GM19099 (cell line): Measurements from ENCODE around the gene WDR44.

ENCODE experiments used
- POLR2A ChIP-seq: IDR thresholded peaks from 3 replicates; pipeline ENCODE4 v1.6.1; 2011; ENCODE audit warnings: low read depth; ENCODE audit not compliant: insufficient read length; ENCODE audit errors: extremely low read depth

The WDR44 gene

DNA sequence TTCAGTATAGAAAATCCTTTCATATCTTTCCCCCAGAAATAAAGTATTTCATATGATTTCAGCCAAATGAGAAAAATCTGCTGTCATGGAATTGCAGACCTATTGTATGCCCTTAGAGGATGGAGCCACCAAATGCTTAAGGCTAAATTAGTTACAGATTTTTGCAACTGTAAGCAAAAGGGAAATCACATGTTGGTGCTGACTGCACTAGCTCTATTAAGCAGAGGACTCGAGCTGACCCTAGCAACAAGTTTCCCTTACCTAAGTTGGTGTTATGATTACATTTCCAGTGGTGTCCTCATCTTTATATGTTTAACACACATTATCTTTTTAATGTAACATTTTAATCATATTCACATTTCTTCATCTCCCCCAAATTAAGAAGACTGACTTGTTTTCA lies 91.4 kb downstream of the WDR44 start:
- no peak for TF ChIP-seq POLR2A

DNA sequence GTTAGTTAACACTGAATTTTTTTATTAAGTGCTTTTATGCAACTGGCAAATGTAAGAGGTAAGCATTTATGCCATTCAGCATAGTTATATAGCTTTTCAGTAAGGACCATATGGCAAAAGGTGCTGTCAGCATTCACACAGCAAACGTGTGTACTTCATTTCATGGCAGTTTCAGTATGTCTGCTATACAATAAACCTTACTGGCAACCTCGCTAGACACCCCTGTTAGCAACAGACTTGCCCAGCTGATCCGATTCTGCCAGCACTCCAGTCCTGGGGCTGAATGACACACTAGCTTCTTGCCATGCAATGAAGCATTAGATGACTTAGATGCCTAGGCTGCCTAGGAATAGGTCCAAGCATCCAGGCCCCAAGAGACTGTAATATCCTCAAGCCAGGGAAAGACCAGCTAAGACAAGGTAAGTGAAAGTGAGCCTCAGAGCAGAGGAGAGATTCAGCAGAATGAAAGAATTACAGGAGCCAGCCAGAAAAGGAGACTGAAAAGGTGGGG lies 102.4 kb downstream of the WDR44 start:
- no peak for TF ChIP-seq POLR2A

DNA sequence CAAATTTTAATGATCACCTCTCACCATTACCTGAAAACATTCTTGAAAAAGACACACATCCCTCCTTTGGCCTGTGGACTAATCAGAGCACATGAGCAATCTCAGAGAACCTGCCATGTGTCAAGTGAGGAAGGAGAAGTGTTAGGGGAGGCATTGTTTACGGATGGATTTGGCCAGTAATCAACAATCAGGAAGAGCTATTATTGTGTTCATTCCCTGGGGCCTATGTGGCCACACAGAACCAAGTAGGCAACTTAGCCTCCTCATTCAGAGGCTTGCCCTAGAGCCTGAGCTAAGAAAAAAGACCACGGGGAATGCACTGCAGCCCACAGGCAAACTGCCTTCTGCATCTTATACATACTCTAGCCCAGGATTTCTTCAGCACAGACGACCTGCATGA lies 109.1 kb downstream of the WDR44 start:
- TF ChIP-seq POLR2A, result no peak

DNA sequence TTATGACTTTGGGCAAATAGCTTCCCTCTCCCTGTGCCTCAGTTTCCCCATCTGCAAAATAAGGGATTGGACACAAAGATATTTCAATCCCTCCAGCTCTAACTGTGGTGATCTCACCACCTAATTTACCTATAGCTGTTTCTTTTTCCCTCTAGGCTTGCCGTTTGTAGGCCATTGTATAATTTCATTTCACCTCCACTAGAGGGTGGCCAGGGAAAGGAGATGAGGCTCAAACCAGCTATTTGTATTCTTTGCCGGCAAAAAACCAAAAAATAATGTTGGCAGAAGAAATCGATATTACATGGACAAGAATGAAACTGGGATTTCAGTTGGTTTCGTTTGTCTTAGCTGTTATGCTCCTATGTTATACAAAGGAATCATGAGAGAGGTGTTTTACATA lies 113.6 kb downstream of the WDR44 start:
- TF ChIP-seq POLR2A, result no peak

DNA sequence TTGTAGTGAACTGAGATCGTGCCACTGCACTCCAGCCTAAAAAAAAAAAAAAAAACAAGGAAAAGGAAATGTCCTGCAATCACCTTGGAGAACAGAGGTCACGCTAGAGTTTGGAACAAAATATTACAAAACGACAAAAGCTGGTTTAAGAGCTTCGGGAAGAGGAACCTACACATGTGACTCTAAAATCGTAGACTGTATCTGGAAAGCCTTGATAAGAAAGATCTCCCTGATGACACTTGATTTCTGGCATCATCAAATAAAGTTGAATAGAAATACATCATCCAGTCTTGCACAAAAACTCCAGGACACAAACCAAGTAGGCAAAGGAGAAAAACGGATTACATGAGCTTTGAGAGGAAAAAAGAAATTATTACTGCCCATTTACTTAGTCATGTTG lies 118.6 kb downstream of the WDR44 start:
- TF ChIP-seq POLR2A, result no peak

DNA sequence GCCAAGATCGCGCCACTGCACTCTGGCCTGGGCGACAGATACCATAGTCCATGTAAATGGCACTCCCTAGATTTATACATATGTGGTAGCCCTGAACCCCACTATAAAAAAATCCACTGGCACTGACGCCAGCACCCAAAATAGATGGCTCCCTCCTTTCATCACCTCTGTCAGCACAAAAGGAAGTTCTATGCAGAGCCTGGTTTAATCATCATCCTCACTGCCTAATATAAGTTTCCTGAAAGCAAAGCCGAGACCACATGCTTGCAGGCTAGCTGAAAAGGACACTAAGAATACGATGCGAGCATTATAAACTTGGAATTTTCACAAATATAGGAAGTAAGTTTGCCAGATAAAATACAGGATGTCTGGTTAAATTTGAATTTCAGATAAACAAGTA lies 122.2 kb downstream of the WDR44 start:
- no peak for TF ChIP-seq POLR2A

DNA sequence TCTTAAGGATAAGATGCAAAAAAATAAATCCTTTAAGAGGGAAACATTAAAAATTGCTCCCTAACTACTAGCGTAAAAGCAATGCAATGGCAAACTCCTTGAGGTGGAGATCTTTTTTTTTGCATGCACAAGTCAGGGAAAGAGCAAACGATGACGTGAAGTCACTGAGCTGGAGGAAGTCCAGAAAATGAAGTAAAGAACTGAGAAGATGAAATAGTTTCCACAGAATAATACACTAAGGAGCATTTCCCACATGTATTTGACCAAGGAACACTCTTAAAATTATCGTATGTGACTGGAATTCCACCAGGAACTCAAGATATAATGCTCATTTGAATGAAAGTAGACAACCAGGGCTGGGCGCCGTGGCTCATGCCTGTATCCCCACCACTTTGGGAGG lies 128.7 kb downstream of the WDR44 start:
- no peak for TF ChIP-seq POLR2A

DNA sequence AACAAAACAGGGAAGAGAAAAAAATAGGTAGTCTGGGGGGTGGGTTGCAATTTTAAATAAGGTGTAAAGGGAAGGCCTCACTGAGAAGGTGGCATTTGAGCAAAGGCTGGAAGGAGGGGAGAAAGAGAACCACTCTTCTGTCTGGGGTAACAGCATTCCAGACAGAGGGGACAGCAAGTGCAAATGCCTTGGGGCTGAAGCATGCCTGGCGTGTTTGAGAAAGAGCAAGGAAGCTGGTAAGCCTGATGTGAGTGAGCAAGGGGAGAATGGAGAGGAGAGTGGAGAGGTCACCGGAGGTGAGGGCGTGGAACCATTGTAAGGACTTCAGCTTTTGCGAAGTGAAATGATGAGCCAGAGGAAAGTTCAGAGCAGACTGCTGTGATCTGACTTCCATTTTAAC lies 130.0 kb downstream of the WDR44 start:
- no peak for TF ChIP-seq POLR2A

DNA sequence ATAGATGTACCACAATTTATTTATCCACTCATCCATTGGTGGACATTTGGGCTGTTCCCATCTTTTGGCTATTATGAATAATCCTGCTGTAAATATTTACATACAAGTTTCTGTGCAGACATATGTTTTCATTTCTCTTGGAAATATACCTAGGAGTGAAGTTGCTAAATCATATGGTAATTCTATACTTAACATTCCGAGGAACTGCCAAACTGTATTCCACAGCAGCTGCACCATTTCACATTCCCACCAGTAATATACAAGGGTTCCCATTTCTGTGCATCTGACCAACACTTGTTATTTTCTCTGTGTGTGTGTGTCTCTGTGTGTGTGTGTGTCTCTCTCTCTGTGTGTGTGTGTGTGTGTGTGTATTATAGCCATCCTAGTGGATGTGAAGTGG lies 134.3 kb downstream of the WDR44 start:
- no peak for TF ChIP-seq POLR2A

DNA sequence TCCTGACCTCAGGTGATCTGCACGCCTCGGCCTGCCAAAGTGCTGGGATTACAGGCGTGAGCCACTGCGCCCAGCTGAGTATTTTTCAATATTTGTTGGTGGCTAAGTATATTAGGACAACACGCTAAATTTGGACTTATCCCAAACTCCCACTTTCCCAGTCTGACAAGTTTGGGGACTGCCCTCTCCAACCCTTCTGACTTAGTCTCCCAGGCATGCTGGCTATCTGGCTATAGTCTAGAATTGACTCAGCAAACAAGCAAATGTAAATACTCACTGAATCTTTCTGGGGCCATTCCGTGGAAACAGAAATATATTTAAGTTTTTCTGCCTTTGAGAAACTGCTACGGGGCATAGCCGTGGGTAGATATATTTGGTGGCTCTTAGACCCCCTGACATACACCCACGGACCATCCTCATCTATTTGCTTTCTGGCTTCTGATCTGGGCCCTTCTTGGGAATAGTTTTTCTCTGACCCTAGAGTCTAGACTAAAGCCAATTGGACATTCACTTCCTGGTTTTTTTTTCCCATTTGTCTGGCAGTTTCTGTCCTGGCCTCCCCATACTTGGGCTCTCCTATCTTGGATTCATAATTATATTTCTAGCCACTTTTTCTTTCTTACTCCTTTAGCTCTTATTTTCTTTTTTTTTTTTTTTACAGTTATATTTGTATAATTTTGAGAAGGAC lies 138.5 kb downstream of the WDR44 start:
- TF ChIP-seq POLR2A, result no peak

DNA sequence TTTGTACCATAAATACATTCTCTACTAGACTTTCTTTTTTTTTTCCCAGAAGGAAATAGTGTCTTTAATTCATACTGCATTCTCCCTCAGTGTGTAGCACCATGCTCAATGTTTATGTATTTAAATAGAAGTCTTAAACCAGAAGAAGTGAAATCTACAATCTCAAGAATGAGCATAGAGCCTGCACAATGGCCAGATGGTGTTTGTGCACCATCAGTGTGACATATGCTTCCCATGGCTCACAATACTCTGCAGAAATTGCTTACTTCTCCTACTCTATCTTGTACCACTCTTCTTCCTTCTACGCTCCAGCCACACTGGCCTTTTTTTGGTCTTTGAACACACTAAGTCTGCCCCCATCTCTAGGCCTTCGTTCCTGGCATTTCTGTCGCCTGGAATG lies 147.1 kb downstream of the WDR44 start:
- no peak for TF ChIP-seq POLR2A

DNA sequence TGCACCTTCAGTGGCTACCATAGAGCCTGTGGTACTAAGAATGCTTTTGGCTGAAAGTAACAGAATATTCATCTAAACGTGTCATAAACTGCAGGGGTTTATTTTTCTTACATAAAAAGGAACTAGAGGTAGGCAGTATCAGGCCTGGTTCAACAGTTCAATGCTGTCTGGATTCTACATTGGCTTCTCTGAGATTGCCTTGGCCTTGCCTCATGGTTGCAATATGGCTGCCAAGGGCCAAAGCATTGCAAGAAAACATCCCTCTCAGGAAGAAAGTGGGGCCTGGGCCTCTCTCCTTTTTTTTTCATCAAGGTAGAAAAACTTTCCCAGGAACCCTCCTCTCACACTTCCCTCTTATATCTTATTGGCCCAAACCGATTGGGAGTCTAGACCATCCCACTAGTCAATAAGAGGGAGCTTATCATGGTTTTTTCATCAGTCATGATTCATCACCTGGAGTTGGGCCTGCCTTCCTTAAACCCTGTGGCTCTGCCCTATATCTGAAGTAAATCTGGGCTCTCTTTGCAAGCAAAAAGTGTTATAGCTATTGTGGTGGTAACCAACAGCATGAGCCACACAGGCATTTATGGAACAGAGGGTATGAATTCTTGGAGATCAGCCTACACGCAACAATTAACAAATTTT lies 147.9 kb downstream of the WDR44 start:
- TF ChIP-seq POLR2A, result no peak

DNA sequence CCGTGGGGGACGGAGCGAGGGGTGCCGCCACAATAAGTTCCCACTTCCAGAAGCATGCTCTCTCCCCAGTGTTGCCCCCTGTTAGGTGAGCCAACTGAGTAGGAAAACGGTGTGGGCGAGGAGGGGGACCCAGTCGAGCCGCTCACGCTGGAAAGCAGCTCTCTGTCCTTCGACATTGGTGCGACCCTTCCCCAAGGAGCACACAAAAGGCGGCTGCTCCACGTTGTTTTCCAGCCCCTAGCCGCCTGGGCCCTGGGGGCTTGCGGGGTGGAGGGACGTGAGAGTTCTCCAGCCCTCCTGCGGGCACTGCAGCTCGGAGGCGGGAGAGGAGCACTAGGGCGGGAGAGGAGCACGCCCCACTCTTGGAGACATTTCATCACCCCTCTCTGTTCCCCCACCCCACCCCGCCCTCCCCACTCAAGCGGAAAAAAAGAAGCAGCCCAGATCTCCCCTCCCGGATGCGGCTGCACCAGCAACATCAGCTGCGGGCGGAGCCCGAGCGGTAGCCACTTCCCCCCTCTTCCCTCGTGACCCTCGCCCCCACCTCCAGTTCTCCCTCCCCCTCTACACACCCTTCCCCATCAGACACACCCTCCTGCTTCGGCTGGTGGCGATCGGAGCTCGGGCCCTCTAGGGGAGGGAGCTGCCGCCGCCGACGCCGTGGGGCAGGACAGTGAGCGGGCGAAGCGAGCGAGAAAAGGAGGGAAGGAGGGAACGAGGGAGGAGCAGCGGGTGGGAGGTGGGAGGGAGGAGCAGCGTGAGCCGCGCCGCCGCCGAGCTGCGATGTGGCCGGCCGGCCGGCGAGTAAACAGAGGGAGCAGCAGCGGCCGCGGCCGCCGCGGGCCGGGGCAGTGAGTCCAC lies 149.4 kb downstream of the WDR44 start, which contains the start of gene DOCK11:
Gene DOCK11 (plus strand): TSS at position 755 of the 861 bp plus-strand sequence. CDS start 157 bp downstream, outside the sequence.
- TF ChIP-seq POLR2A, result peak; percentile 55

DNA sequence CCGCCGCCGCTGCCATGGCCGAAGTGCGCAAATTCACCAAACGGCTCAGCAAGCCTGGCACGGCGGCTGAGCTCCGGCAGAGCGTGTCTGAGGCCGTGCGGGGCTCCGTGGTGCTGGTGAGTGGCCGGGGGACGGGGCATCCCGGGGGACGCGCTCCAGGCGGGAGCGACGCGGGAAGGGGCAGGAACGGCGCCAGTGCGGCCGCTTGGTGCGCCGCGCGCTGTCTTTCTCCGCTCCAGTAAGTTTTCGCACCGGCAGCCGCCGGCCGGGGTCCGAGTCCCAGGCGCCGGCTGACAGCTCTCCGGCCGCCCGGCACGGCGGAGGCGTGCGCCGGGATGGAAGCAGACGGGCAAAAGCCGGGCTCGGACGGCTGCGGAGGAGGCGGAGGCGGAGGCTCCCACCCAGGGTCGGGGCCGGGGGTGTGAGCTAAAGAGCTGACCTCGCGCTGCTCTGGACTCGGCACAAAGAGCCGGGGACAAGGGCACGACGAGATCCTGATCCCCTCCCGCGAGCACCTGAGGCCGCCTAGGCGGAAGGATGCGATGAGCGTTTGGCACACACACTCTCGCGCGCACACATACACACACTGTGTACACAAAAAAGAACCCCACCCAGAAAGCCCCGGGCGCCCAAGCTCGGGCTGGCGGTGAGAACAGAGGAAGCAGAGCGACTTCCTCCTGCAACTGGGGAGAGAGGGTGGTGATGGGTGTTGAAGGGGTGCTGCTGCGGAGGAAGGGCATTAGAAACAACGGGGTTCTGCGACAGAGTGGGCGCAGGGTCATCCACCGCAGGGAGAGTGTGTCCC lies 150.3 kb downstream of the WDR44 start:
- peak; percentile 63 for TF ChIP-seq POLR2A

DNA sequence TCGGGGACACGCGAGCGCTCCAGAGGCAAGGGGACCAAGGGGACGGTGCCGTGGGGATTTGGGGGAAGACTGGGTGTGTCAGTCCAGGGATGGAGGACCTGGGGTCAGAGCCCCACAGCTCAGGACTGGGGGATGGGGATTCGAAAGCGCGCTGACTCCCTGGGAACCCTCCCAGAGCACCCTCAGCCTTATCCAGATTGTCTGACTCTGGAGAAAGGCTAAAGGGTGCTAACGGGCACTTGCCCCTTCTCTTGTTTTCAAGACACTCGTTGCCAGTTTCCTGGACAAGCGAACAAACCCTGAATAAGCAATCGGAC lies 150.8 kb downstream of the WDR44 start:
- TF ChIP-seq POLR2A, result no peak

DNA sequence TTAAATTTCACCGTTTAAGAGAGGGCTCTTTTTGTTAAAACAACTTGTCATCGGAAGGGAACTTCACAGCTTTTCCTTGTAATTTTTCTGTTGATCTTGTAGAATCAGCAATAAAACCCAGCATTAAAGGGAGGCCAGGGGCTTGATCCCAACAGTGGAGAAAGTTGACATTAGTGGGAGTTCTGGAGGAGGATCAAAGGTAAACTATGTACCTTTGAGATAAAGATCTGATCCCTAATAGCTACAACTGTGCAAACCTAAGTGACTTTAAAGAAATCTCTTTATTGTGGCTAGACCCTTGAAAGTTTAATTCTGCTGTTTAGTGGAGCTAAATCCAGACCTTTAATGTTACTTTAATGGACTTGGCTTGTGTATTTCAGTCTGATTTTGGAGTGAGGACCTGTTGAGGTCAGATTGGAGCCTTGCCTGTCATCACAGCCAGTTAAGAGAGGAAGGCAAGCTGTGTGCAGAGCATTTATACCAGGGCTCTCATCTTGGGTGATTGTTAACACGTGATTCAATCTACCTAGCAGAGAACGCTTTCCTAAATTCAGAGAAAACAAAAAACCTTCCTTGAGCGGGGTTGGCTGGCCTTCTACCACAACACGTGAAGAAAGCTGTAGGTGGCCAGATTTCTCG lies 151.4 kb downstream of the WDR44 start:
- TF ChIP-seq POLR2A, result no peak
